ENCODE data around the gene PHACTR1.

The PHACTR1 gene

GRCh38 chr6:13201336-13201735 is 484.8 kb downstream of the PHACTR1 start:
- Histone ChIP-seq H2BK5ac (ENCODE audit: low read depth, low read length, poor library complexity, severe bottlenecking) (no peak overlapping the region), H3K9ac (ENCODE audit: low read length) (no peak overlapping the region), H3K4me1 (ENCODE audit: control insufficient read depth, insufficient read depth, low read depth, low read length) (no peaks in the 10 kb centered on the region), H2BK120ac (ENCODE audit: low read depth, low read length) (no peak overlapping the region), H2BK12ac (ENCODE audit: low read length in 2 of 2) (no peak overlapping the region), H2BK15ac (ENCODE audit: low read depth, poor library complexity, severe bottlenecking) (no peak overlapping the region), H3K36me3 (ENCODE audit: control insufficient read depth in 1 of 2, insufficient read depth in 2 of 2, low read depth in 1 of 2, low read length in 2 of 2) (peaks cover 0 to 4% of the 10 kb centered on the region in 2 experiments), H3K4me2 (ENCODE audit: low read length, poor library complexity, severe bottlenecking) (no peak overlapping the region), H4K8ac (ENCODE audit: low read length) (no peak overlapping the region), H3K23ac (ENCODE audit: low read length in 2 of 2) (no peak overlapping the region), H3K4ac (ENCODE audit: low read depth in 1 of 2, low read length in 2 of 2) (no peak overlapping the region), H3K18ac (ENCODE audit: low read depth in 1 of 2, low read length in 2 of 2) (no peak overlapping the region), H4K91ac (ENCODE audit: low read length) (no peak overlapping the region), H2AFZ (ENCODE audit: low read depth, low read length) (no peak overlapping the region), H3K4me3 (ENCODE audit: insufficient read depth in 1 of 2, low read depth in 1 of 2, low read length in 2 of 2) (no peak overlapping the region), H3K27ac (ENCODE audit: low read length, poor library complexity, severe bottlenecking) (no peak overlapping the region), H3K14ac (ENCODE audit: low read length in 2 of 2) (no peak overlapping the region), H3K9me3 (ENCODE audit: control insufficient read depth, low read length) (no peaks in the 10 kb centered on the region), H2AK5ac (ENCODE audit: low read length, severe bottlenecking) (no peak overlapping the region), H3K27me3 (ENCODE audit: control insufficient read depth in 1 of 2, insufficient read depth in 1 of 2, low read length in 2 of 2) (no peaks in the 10 kb centered on the region), H3K79me1 (replicated peaks; ENCODE audit: low read length, poor library complexity, severe bottlenecking) (peaks cover 2% of the 10 kb centered on the region)
- WGBS = over 99% methylated on average over 6 of the region's 6 CpGs
- no peak for DNase-seq

GRCh38 chr6:13203145-13203544 is 486.6 kb downstream of the PHACTR1 start:
- Histone ChIP-seq H3K18ac (ENCODE audit: low read depth in 1 of 2, low read length in 2 of 2) (no peak overlapping the region), H2AK5ac (ENCODE audit: low read length, severe bottlenecking) (no peak overlapping the region), H2AFZ (ENCODE audit: low read depth, low read length) (no peak overlapping the region), H2BK5ac (ENCODE audit: low read depth, low read length, poor library complexity, severe bottlenecking) (no peak overlapping the region), H3K4me3 (ENCODE audit: insufficient read depth in 1 of 2, low read depth in 1 of 2, low read length in 2 of 2) (no peak overlapping the region), H3K9me3 (ENCODE audit: control insufficient read depth, low read length) (no peaks in the 10 kb centered on the region), H4K8ac (ENCODE audit: low read length) (no peak overlapping the region), H3K27ac (ENCODE audit: low read length, poor library complexity, severe bottlenecking) (no peak overlapping the region), H3K14ac (ENCODE audit: low read length in 2 of 2) (no peak overlapping the region), H2BK120ac (ENCODE audit: low read depth, low read length) (no peak overlapping the region), H3K36me3 (ENCODE audit: control insufficient read depth in 1 of 2, insufficient read depth in 2 of 2, low read depth in 1 of 2, low read length in 2 of 2) (peaks cover 0 to 8% of the 10 kb centered on the region in 2 experiments), H3K27me3 (ENCODE audit: control insufficient read depth in 1 of 2, insufficient read depth in 1 of 2, low read length in 2 of 2) (no peaks in the 10 kb centered on the region), H2BK15ac (ENCODE audit: low read depth, poor library complexity, severe bottlenecking) (no peak overlapping the region), H3K23ac (ENCODE audit: low read length in 2 of 2) (no peak overlapping the region), H4K91ac (ENCODE audit: low read length) (no peak overlapping the region), H3K9ac (ENCODE audit: low read length) (no peak overlapping the region), H3K4me2 (ENCODE audit: low read length, poor library complexity, severe bottlenecking) (no peak overlapping the region), H3K4me1 (ENCODE audit: control insufficient read depth, insufficient read depth, low read depth, low read length) (no peaks in the 10 kb centered on the region), H3K4ac (ENCODE audit: low read depth in 1 of 2, low read length in 2 of 2) (no peak overlapping the region), H2BK12ac (ENCODE audit: low read length in 2 of 2) (no peak overlapping the region), H3K79me1 (replicated peaks; ENCODE audit: low read length, poor library complexity, severe bottlenecking) (no peaks in the 10 kb centered on the region)
- no CpG with 5 or more reads among the region's 4 CpGs for WGBS
- peak; percentile 64 for DNase-seq

- H3K23ac ChIP-seq (ENCODE audit: low read length in 2 of 2) = no peak overlapping the region
- H3K27me3 ChIP-seq (ENCODE audit: control insufficient read depth in 1 of 2, insufficient read depth in 1 of 2, low read length in 2 of 2) = no peaks in the 10 kb centered on the region
- H3K36me3 ChIP-seq (ENCODE audit: control insufficient read depth in 1 of 2, insufficient read depth in 2 of 2, low read depth in 1 of 2, low read length in 2 of 2) = peaks cover 0 to 8% of the 10 kb centered on the region in 2 experiments
- no peak overlapping the region for H2BK12ac ChIP-seq (ENCODE audit: low read length in 2 of 2)
- H3K79me1 ChIP-seq (replicated peaks; ENCODE audit: low read length, poor library complexity, severe bottlenecking) = no peaks in the 10 kb centered on the region
- 96% methylated on average over 6 of the region's 6 CpGs for WGBS
- H3K9ac ChIP-seq (ENCODE audit: low read length) = no peak overlapping the region
- H2BK120ac ChIP-seq (ENCODE audit: low read depth, low read length) = no peak overlapping the region
- no peak overlapping the region for H3K27ac ChIP-seq (ENCODE audit: low read length, poor library complexity, severe bottlenecking)
- no peak overlapping the region for H4K8ac ChIP-seq (ENCODE audit: low read length)
- H4K91ac ChIP-seq (ENCODE audit: low read length) = no peak overlapping the region
- no peak for DNase-seq
- H2AK5ac ChIP-seq (ENCODE audit: low read length, severe bottlenecking) = no peak overlapping the region
- no peak overlapping the region for H3K18ac ChIP-seq (ENCODE audit: low read depth in 1 of 2, low read length in 2 of 2)
- no peak overlapping the region for H2BK15ac ChIP-seq (ENCODE audit: low read depth, poor library complexity, severe bottlenecking)
- H3K4ac ChIP-seq (ENCODE audit: low read depth in 1 of 2, low read length in 2 of 2) = no peak overlapping the region
- no peak overlapping the region for H3K4me2 ChIP-seq (ENCODE audit: low read length, poor library complexity, severe bottlenecking)
- no peak overlapping the region for H2BK5ac ChIP-seq (ENCODE audit: low read depth, low read length, poor library complexity, severe bottlenecking)
- no peaks in the 10 kb centered on the region for H3K9me3 ChIP-seq (ENCODE audit: control insufficient read depth, low read length)
- H3K14ac ChIP-seq (ENCODE audit: low read length in 2 of 2) = no peak overlapping the region
- H3K4me3 ChIP-seq (ENCODE audit: insufficient read depth in 1 of 2, low read depth in 1 of 2, low read length in 2 of 2) = no peak overlapping the region
- H3K4me1 ChIP-seq (ENCODE audit: control insufficient read depth, insufficient read depth, low read depth, low read length) = no peaks in the 10 kb centered on the region
- H2AFZ ChIP-seq (ENCODE audit: low read depth, low read length) = no peak overlapping the region
Observed at GRCh38 chr6:13205106-13205505, 488.5 kb downstream of the PHACTR1 start.

GRCh38 chr6:13212096-13212495 is 495.5 kb downstream of the PHACTR1 start:
- Histone ChIP-seq H3K4me1 (ENCODE audit: control insufficient read depth, insufficient read depth, low read depth, low read length) (peaks cover 1% of the 10 kb centered on the region), H3K9ac (ENCODE audit: low read length) (no peak overlapping the region), H3K14ac (ENCODE audit: low read length in 2 of 2) (no peak overlapping the region), H3K79me1 (replicated peaks; ENCODE audit: low read length, poor library complexity, severe bottlenecking) (no peaks in the 10 kb centered on the region), H3K9me3 (ENCODE audit: control insufficient read depth, low read length) (no peaks in the 10 kb centered on the region), H3K27me3 (ENCODE audit: control insufficient read depth in 1 of 2, insufficient read depth in 1 of 2, low read length in 2 of 2) (no peaks in the 10 kb centered on the region), H3K18ac (ENCODE audit: low read depth in 1 of 2, low read length in 2 of 2) (no peak overlapping the region), H2AK5ac (ENCODE audit: low read length, severe bottlenecking) (no peak overlapping the region), H2BK15ac (ENCODE audit: low read depth, poor library complexity, severe bottlenecking) (no peak overlapping the region), H2AFZ (ENCODE audit: low read depth, low read length) (no peak overlapping the region), H3K4ac (ENCODE audit: low read depth in 1 of 2, low read length in 2 of 2) (no peak overlapping the region), H3K4me2 (ENCODE audit: low read length, poor library complexity, severe bottlenecking) (no peak overlapping the region), H4K91ac (ENCODE audit: low read length) (no peak overlapping the region), H3K23ac (ENCODE audit: low read length in 2 of 2) (no peak overlapping the region), H4K8ac (ENCODE audit: low read length) (no peak overlapping the region), H3K27ac (ENCODE audit: low read length, poor library complexity, severe bottlenecking) (no peak overlapping the region), H2BK5ac (ENCODE audit: low read depth, low read length, poor library complexity, severe bottlenecking) (no peak overlapping the region), H2BK12ac (ENCODE audit: low read length in 2 of 2) (no peak overlapping the region), H3K36me3 (ENCODE audit: control insufficient read depth in 1 of 2, insufficient read depth in 2 of 2, low read depth in 1 of 2, low read length in 2 of 2) (peaks cover 0 to 4% of the 10 kb centered on the region in 2 experiments), H3K4me3 (ENCODE audit: insufficient read depth in 1 of 2, low read depth in 1 of 2, low read length in 2 of 2) (no peak overlapping the region), H2BK120ac (ENCODE audit: low read depth, low read length) (no peak overlapping the region)
- 98% methylated on average over 1 of the region's 1 CpG for WGBS
- DNase-seq = no peak

Measured in mesenchymal stem cell (in vitro differentiated cells and primary cell).